Peyer's patch (tissue), 4 donors: ENCODE measurements around the gene BBS7.

Experiments
- CTCF ChIP-seq, 6 experiments: fragments of 450-650 bp in 4 of 6; fragments of 200-600 bp in 2 of 6; sonication (generic) in 1 of 6; IDR thresholded peaks; one replicate each; pipeline ENCODE4 v1.5.1; 2017 to 2019; ENCODE audit warnings: antibody characterized with exemption in 6 of 6, mild to moderate bottlenecking in 3 of 6, moderate library complexity in 1 of 6
- POLR2A ChIP-seq, 2 donors: fragments of 450-650 bp; IDR thresholded peaks; one replicate each; pipeline ENCODE4 v1.5.1; 2017; ENCODE audit warnings: antibody characterized with exemption in 2 of 2, mild to moderate bottlenecking in 2 of 2, moderate library complexity in 2 of 2

- TF ChIP-seq CTCF (IDR thresholded peaks at IDR 0.05) (no peak), POLR2A (IDR thresholded peaks at IDR 0.05) (no peak)
These were observed 27.4 kb downstream of the BBS7 start for GRCh38 chr4:121842862-121843261.
